GM12864 (cell line): Measurements from ENCODE around the gene ABHD6.

Experiments
- DNase-seq: peaks from one replicate; pipeline ENCODE4 v3.0.0-alpha.2; 2011; ENCODE audit warnings: low read depth
- H3K4me3 ChIP-seq: 2 replicates; pipeline ENCODE4 v1.5.1; 2011; ENCODE audit warnings: mild to moderate bottlenecking, low read depth, low read length, control low read depth
- CTCF ChIP-seq: IDR thresholded peaks from 2 replicates; pipeline ENCODE4 v1.5.1; 2011; ENCODE audit warnings: low read depth, mild to moderate bottlenecking, moderate library complexity, low read length, control low read depth, inconsistent platforms; ENCODE audit errors: missing control alignments

The ABHD6 gene

GRCh38 chr3:58206406-58207011, 31.1 kb upstream of the ABHD6 start:
- no peak for TF ChIP-seq CTCF
- H3K4me3 ChIP-seq: no peak overlapping the region
- no peak for DNase-seq

- no peak for DNase-seq
- TF ChIP-seq CTCF: no peak
- H3K4me3 ChIP-seq: no peak overlapping the region
These were observed 29.6 kb upstream of the ABHD6 start for GRCh38 chr3:58207954-58208353.

GRCh38 chr3:58209933-58210332, 27.7 kb upstream of the ABHD6 start:
- no peak for TF ChIP-seq CTCF
- H3K4me3 ChIP-seq: no peak overlapping the region
- DNase-seq: no peak

DNA sequence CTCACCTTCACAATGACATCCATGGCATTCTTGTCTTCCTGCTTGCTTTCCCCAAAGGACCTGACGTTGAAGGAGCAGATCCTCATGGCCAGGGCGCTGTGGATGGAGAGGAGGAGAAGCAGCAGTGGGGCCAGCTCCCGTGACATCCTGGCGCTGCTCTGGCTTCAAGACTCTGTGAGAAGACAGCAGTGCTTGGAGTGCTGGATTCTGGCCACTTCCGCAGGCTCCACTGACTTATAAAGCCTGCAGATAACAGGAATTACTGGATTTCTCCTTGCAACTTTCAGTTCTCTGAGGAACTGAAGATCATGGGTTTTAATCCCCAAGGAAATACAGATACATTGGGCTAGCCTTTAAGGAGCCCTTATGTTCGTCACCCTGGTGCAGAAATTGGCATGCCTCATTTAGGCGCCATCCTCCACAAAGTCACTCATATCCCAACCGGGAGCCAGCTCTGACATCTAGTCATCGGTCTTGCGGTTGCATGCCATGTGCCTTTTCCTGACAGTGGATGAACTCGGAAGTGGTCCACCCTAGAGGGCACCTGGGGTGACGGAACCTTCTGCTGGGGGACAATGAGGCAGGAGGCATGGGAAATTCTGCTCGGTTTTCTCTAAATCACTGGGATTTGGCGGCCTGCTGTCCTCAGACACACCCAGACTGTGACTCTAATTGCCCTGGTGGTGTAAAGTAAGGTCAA, 26.7 kb upstream of the ABHD6 start, which contains the start of gene DNASE1L3:
TSS of gene DNASE1L3 (minus strand) at position 212 of the 700 bp plus-strand sequence. CDS start at position 146, 66 bp downstream.
- DNase-seq: no peak
- no peak within 1 kb of the TSS for H3K4me3 ChIP-seq
- no peak for TF ChIP-seq CTCF

GRCh38 chr3:58214484-58215316, 22.9 kb upstream of the ABHD6 start:
- H3K4me3 ChIP-seq: no peak overlapping the region
- TF ChIP-seq CTCF: peak; percentile 67
- peak; percentile 72 for DNase-seq

DNA sequence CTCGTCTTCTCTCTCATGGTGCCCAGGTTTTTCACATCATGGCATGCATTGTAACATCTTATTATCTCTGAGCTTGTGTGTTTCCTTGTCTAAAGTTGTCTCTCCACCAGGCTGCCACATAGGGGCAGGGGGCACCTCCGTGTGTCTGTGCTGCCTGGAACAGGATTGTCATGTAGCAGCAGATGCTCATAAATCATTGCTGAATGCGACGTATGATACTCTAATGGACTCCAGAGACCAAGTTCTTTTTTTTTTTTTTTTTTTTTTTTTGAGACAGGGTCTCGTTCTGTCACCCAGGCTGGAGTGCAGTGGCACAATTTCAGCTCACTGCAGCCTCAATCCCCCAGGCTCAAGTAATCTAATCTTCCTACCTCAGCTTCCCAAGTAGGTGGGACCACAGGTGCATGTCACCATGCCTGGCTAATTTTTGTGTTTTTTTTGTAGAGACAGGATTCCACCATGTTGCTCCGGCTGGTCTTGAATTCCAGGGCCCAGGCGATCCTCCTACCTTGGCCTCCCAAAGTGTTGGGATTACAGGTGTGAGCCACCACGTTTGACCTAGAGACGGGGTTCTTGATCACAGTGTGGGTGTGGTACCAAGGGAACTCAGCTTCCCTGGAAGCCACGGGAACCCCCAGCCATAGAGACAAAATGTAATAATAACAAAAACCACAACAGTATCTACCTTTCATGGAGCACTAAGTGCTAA, 22.1 kb upstream of the ABHD6 start:
- no peak overlapping the region for H3K4me3 ChIP-seq
- TF ChIP-seq CTCF: no peak

More for the DNA sequence above, 22.1 kb upstream of the ABHD6 start:
- DNase-seq: no peak
